COLO829 (cell line): Measurements from ENCODE around the gene SCCPDH.
"Not testable (repeated sequence)": the region's sequence is repeated elsewhere in the genome, so short reads cannot be mapped to it uniquely, and the experiment has no call there.

Source experiments
- DNase-seq: peaks from one replicate; pipeline ENCODE4 v3.0.0; 2012; ENCODE audit warnings: low spot score

Gene SCCPDH

DNA sequence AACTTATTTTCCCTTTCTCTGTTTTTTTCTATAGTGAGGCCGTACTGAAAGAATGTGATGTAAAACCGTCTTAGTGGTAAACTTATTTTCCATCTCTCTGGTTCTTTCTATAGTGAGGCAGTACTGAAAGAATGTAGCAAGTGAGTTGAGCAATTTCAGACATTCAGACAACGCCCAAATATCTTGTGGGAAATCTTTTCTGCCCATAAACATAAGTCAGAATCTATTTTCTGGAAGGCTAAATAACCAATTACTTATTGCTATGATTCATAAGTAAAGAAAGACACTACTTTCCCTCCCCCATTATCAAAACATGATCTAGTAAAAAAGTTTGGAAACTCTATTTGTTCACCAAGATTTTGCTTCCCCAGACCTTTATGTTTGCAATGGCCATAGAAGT, 18.8 kb upstream of the SCCPDH start:
- no peak for DNase-seq

DNA sequence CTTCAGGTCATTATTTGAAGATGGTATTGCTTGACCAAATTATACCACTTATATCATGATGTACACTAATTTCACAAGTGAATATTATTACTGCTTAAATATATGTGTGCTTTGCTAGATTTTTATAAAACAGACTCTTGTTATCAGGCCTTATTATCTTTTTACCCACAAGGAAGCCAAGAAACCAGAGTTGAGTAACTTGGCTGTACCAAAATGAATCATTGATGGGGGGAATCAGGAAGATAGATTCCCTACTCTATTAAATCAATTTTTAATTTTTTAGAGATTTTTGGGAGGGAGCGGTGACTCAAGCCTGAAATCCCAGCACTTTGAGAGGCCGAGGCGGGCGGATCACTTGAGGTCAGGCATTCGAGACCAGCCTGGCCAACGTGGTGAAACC, 16.0 kb upstream of the SCCPDH start:
- DNase-seq: no peak

DNA sequence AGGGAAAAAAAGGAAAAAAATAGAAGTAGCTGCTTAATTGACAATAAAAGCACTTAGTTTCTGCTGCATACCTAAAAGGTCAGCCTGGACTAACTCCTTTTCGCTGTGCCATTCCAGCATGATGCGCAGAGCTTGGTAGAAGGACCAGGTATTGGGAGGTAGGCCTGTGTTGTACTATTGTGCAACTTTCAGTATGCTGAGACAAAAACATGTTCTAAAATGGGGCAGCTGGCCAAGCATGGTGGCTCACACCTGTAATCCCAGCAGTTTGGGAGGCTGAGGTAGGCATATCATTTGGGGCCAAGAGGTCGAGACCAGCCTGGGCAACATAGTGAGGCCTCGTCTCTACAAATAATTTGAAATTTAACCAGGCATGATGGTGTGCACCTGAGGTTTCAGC, 15.0 kb upstream of the SCCPDH start:
- no peak for DNase-seq

DNA sequence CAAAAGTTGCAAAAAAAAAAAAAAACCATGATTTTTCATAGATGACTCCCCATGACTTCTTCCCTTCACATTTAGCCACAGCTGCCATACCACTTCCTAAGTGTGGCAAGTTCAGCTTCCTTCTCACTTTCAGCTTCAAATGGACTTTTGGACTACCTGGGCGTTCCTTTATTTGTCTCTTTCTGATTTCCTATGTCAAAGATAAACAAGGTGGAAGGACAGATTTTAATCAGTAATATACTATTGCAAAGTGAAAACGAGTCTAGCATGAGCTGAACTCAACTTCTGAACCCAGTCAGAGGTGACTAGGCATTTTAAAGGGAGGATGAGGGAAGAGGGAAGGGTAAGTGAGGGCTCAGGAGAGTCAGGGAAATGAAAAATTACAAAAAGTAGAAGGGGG, 14.4 kb upstream of the SCCPDH start:
- DNase-seq: no peak

DNA sequence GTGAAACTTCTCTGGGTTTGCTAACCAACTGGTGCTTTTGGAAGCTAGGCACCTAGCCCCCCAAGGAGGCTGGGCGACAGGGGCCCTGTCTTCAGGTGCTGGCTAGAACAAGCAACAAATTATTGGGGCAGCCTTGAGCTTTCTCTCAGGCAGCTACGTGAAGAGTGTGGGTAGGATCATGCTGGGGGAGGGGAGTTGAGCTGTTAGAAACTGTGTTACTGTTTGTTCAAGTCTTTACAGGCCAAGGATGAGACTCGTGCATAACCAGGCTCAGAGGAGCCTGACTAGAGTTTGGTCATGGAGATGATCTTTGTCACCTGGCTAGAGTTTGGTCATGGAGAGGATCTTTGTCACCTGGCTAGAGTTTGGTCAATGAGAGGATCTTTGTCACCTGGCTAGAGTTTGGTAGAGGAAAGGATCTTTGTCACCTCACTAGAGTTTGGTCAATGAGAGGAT, 12.6 kb upstream of the SCCPDH start:
- DNase-seq: no peak

DNA sequence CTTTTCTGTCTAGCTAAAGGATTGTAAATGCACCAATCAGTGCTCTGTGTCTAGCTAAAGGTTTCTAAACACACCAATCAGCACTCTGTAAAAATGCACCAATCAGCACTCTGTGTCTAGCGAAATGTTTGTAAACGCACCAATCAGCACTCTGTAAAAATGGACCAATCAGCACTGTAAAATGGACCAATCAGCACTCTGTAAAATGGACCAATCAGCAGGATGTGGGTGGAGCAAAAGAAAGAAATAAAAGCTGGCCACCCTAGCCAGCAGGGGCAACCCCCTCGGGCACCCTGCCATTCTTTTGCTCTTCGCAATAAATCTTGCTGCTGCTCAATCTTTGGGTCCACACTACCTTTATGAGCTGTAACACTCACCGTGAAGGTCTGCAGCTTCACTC, 11.8 kb upstream of the SCCPDH start:
- DNase-seq: not testable (repeated sequence)

DNA sequence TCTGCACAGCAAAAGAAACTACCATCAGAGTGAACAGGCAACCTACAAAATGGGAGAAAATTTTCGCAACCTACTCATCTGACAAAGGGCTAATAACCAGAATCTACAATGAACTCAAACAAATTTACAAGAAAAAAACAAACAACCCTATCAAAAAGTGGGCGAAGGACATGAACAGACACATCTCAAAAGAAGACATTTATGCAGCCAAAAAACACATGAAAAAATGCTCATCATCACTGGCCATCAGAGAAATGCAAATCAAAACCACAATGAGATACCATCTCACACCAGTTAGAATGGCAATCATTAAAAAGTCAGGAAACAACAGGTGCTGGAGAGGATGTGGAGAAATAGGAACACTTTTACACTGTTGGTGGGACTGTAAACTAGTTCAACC, 4.8 kb upstream of the SCCPDH start:
- DNase-seq: not testable (repeated sequence)

DNA sequence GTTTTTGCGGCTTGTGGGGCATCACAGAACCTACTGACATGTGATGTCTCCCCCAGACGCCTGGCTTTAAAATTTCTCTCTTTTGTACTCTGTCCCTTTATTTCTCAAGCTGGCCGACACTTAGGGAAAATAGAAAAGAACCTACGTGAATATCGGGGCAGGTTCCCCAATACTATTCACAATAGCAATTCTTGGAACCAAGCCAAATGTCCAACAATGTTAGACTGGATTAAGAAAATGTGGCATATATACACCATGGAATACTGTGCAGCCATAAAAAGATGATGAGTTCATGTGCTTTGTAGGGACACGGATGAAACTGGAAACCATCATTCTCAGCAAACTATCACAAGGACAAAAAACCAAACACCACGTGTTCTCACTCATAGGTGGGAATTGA, 3.4 kb upstream of the SCCPDH start:
- not testable (repeated sequence) for DNase-seq

DNA sequence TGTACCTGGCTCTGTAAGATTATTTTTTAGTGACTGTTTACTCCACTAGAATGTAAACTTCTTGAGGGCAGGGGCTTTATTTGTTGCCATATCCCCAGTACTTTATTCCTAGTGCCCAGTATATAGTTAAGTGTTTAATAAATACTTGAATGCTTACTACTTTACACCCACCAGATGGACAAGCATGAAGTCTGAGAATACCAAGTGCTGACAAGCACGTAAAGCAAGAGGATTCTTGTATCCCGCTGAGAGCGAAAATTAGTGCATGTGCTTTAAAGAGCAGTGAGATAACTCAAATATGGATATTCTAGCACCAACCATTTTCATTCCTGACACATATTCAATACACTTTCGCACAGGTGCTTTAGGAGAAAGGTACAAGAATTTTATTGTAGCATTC, 1.5 kb upstream of the SCCPDH start:
- no peak for DNase-seq

DNA sequence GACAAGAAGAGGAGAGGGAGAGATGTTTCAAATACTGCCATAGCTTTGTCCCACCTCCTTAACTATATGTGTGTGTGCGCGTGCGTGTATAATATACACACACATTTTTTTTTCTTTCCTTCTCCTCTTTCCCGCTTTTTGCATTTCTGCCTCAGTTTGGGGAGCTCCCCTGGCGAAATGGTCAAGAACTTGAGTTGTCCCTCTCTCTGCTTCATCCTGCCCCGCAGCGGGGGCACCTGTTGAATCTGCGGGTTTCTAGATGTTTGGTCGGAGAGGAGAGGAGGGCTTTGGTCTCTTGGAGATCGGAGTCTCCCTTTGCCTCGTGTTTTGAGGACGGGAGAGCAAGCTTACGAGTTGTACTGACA, 504 bp downstream of the SCCPDH start:
- DNase-seq: peak; percentile 40

DNA sequence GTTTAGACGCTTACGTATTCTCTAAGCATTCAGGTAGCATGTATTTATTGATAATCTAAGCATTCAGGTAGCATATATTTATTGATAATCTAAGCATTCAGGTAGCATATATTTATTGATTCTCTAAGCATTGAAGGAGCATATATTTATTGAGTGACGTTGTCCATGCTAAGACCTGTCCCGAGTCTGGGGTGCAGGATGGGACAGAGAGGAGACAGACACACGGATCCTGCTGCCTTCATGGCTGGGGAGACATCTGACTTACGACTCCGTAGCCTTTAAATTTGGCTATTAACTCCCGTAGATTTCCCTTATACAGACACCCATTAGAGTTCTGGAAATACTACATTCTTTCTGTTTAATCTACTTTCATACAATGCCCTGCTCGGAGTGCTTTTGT, 982 bp downstream of the SCCPDH start:
- no peak for DNase-seq

DNA sequence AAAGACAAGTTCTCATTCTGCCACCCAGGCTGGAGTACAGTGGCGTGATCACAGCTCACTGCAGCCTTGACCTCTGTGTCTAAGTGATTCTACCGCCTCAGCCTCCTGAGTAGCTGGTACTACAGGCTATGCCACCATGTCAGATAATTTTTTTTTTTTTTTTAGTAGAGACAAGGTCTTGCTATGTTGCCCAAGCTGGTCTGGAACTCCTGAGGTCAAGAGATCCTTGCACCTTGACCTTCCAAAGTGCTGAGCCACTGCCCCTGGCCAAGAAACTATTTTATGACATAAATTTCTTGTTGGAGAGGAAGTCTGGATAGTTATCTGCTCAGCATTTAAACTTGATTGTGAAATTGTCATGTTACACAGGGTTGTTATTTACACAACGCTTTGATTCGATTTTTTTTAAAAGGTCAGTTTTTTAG, 2.1 kb downstream of the SCCPDH start:
- DNase-seq: no peak

DNA sequence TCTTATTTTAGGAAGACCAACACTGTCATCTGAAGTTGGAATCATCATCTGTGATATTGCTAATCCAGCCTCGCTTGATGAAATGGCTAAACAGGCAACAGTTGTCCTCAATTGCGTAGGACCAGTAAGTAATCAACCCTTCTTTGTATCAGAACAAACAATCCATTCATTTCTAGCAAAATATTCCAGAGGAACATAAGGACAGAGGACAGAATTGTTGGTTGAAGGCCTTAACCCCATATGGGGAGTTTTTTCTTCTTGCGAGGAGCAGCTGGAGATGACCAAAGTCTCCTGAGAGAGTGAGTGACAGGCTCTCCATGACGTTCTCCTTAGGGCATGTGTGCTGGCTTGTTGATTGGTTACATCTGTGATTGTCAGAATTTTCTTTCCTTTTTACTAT, 2.7 kb downstream of the SCCPDH start:
- DNase-seq: peak; percentile 95

DNA sequence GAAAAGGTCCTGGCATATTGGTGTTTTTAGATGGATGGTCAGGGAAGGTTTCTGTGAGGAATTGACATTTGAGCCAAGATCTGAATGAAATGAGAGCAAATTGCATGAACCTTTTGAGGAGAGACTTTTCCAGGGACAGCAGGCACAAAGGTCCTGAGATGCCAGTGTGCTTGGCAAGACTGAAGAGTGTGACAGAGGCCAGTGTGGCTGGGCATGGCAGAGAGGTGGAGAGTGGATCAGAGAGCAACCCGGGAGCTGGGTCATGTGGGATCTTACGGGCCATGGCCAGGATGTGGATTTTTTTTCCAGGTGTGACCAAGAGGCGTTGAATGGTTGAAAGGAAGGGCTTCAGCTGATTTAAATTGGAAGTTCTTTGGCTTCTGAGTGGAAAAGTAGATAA, 3.4 kb downstream of the SCCPDH start:
- DNase-seq: no peak

DNA sequence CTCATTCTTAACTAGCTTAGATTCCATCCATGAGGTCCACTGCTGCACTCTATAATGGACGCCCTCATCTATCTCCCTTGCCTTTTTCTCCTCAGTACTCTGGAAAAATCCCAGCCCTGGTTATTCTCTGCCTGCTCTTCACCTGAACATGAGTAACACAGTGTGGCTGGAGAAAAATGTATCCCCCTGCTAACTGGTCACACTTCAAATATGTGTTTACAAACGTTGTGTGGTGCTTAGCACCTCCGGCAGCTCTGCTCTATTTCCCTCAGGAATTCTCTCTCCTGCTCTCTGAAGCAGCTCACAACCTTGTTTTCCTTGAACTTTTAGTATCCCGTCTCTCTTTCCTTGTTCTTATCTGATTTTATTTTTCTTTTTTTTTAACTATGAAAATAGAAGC, 4.1 kb downstream of the SCCPDH start:
- no peak for DNase-seq

DNA sequence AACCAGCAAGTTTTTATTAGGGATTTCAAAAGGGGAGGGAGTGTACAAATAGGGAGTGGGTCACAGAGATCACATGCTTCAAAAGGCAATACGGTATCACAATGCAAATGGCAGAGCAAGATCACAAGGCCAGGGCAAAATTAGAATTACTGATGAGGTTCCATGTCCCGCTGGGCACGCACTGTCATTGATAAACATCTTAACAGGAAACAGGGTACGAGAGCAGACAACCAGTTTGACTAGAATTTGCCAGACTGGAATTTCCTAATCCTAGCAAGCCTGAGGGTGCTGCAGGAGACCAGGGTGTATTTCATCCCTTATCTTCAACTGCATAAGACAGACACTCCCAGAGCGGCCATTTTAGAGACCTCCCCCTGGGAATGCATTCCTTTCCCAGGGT, 4.8 kb downstream of the SCCPDH start:
- DNase-seq: not testable (repeated sequence)

DNA sequence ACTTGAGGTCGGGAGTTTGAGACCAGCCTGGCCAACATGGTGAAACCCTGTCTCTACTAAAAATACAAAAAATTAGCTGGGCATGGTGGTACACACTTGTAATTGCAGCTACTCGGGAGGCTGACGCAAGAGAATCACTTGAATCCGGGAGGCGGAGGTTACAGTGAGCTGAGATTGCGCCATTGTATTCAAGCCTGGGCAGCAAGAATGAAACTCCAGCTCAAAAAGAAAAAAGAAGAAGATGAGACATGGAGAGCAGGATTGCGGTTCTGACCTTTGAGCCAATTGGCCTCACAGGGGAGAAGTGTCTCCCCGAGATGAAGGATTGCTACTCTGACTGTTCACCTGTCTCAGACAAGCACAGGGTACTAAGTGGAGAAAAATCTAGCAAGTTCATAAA, 6.6 kb downstream of the SCCPDH start:
- no peak for DNase-seq

DNA sequence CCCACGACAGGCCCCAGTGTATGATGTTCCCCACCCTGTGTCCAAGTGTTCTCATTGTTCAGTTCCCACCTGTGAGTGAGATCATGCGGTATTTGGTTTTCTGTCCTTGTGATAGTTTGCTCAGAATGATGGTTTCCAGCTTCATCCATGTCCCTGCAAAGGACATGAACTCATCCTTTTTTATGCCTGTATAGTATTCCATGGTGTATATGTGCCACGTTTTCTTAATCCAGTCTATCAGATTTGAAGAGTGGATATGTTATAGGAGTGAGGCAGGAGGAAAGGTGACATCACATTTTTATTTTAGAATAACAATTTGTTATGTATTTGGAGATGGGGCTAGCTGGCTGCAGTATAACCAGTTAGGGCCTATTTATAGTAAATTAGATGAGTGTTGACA, 7.7 kb downstream of the SCCPDH start:
- not testable (repeated sequence) for DNase-seq

DNA sequence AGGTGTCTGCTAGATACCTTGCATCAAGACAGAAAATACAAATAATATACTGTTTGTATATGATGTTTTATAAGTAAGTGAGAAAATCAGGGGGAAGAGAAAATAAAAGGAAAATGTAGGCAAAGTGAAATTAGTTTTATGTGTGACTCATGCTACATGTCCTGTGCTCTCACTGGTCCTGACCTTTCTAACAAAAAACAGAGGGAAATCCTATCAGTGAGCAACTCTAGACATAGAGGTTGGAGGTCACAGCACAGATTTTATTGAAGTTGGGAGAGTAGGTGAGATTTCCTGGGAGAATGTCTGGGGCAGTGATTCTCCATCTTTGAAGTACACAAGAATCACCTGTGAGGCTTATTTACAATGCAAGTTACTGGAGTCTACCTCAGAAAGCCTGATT, 9.5 kb downstream of the SCCPDH start:
- DNase-seq: no peak

DNA sequence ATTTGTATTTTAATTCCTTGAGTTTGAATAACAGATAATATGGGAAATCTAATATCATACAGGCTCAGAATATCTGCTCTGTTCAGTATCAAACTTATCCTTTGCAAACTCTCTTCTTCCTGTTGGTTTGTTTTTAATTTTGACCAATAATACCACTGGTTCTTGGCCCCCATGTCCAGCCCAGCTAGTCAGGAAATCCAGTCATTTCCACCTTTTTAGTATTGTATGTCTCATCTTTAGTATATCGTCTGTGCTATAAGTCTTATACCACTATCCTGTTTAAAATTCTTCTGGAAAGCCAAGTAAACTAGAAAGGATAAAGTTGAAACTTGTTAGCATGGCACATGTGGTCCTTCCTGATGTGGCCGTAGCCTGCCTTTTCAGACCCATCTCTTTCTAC, 10.7 kb downstream of the SCCPDH start:
- DNase-seq: no peak

DNA sequence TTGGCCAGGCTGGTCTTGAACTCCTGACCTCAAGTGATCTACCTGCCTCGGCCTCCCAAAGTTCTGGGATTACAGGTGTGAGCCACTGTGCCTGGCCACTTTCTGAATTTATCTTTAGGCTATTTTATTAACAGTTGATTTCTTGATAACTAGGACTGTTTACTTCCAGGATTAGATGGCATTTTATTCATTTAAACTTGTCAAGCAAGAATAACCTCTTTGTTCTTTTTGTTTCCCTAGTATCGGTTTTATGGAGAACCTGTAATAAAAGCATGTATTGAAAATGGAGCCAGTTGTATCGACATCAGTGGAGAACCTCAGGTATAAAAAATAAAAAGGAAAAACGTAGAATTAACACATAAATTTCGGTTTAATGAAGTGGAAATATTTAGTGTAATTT, 11.5 kb downstream of the SCCPDH start:
- DNase-seq: no peak

DNA sequence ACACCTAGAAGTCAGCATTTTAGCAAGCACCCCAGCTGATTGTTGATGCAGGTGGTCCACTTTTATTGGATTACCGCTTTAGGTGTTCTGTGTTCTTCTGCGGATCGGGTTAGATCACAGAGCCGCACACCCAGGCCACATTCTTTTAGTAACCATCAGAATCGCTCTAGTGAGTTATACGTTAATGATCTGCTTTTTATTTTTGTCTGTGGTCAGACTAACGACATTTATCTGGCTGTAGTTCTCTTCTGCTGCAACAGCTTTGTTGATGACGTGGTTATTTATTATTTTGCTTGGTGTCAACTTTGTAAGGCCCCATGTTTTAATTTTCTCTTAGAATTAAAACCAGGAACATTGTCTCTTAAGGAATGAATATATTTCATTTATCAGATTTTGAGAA, 18.2 kb downstream of the SCCPDH start:
- DNase-seq: no peak

DNA sequence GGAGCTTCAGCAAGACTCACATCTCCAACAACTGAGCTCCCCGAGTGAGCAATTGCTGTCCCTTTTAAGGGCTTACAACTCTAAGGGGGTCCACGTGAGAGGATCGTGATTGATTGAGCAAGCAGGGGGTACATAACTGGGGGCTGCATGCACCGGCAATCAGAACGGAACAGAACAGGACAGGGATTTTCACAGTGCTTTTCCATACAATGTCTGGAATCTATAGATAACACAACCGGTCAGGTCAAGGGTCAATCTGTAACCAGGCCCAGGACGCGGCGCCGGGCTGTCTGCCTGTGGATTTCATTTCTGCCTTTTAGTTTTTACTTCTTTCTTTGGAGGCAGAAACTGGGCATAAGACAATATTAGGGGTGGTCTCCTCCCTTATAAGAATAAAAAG, 21.9 kb downstream of the SCCPDH start:
- not testable (repeated sequence) for DNase-seq

DNA sequence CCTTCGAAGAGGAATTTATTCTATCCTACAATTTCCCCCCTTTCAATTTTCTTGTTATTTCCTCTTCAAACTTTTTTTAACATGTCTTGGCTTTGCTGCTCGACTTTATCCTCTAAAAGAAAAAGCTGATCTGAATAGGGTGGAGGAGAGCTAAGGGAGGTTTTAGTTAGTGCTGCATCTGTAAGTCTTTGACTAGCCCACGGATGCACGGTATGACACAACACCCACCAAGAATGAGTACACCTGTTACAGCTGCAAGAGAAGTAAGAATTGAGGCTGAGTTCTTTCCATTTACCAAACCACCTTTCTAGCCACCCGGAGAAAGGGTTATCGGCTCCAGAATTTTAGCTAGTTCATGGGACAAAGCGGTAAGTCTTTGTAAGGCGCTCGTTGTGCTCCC, 23.8 kb downstream of the SCCPDH start:
- no peak for DNase-seq

DNA sequence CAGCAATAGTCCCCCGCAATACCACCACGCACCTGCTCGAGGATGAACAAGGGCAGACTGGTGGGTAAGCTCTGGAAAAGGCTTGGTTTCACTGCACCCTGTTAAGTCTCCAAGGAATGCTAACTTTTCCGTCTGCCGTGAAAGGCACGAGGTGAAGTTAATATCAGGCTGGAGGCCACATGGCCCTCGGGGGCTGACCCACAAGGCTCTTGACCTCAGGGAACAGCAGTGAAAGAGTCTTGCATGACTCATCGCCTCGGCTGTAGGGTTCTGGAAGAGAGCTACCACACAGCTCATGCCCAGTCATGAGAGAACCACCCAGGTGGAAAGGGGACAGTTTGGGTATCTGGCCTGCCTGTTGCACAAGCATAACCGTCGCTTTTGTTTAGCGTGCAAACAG, 24.7 kb downstream of the SCCPDH start:
- no peak for DNase-seq
